Effector memory CD4-positive, alpha-beta T cell (primary cell): ENCODE results near the gene MAML3.

ENCODE experiments used
- DNase-seq, 3 donors: peaks; one replicate each; pipeline ENCODE4 v3.0.0-alpha.2; 2020
- H3K27ac ChIP-seq: 2 replicates; pipeline ENCODE4 v1.7.0; 2013; ENCODE audit warnings: mild to moderate bottlenecking, low read length, moderate library complexity; ENCODE audit not compliant: insufficient read depth, poor library complexity, severe bottlenecking
- H3K27me3 ChIP-seq: replicated peaks from 2 replicates; pipeline ENCODE4 v1.7.0; 2013; ENCODE audit warnings: mild to moderate bottlenecking, low read length; ENCODE audit not compliant: insufficient read depth, control insufficient read depth, poor library complexity, severe bottlenecking
- H3K36me3 ChIP-seq: 2 replicates; pipeline ENCODE4 v1.7.0; 2013; ENCODE audit warnings: mild to moderate bottlenecking, low read length, moderate library complexity; ENCODE audit not compliant: control insufficient read depth, insufficient read depth
- H3K4me1 ChIP-seq: 2 replicates; pipeline ENCODE4 v1.7.0; 2013; ENCODE audit warnings: low read length, mild to moderate bottlenecking; ENCODE audit not compliant: control insufficient read depth, insufficient read depth, poor library complexity, severe bottlenecking
- H3K4me3 ChIP-seq: 2 replicates; pipeline ENCODE4 v1.7.0; 2013; ENCODE audit warnings: low read length, low read depth, mild to moderate bottlenecking; ENCODE audit not compliant: insufficient read depth, poor library complexity, severe bottlenecking
- H3K9me3 ChIP-seq: 2 replicates; pipeline ENCODE4 v1.7.0; 2013; ENCODE audit warnings: mild to moderate bottlenecking, low read length, moderate library complexity; ENCODE audit not compliant: control insufficient read depth

Gene MAML3

GRCh38 chr4:139728840-139729239, 425.1 kb downstream of the MAML3 start:
- Histone ChIP-seq H3K36me3 (no peaks in the 10 kb centered on the region), H3K27me3 (no peaks in the 10 kb centered on the region)
- no peak for DNase-seq

GRCh38 chr4:139728146-139728545, 425.8 kb downstream of the MAML3 start:
- Histone ChIP-seq H3K27ac (no peak overlapping the region), H3K9me3 (no peaks in the 10 kb centered on the region), H3K27me3 (no peaks in the 10 kb centered on the region), H3K4me1 (no peaks in the 10 kb centered on the region), H3K36me3 (no peaks in the 10 kb centered on the region), H3K4me3 (no peak overlapping the region)
- DNase-seq: no peak

More at GRCh38 chr4:139728840-139729239, 425.1 kb downstream of the MAML3 start:
- H3K4me3 ChIP-seq: no peak overlapping the region
- H3K27ac ChIP-seq: no peak overlapping the region
- no peaks in the 10 kb centered on the region for H3K9me3 ChIP-seq
- no peaks in the 10 kb centered on the region for H3K4me1 ChIP-seq

GRCh38 chr4:139726615-139727014, 427.4 kb downstream of the MAML3 start:
- Histone ChIP-seq H3K4me1 (no peaks in the 10 kb centered on the region), H3K9me3 (no peaks in the 10 kb centered on the region), H3K36me3 (no peaks in the 10 kb centered on the region), H3K4me3 (no peak overlapping the region), H3K27ac (no peak overlapping the region), H3K27me3 (no peaks in the 10 kb centered on the region)
- DNase-seq: no peak

GRCh38 chr4:139725236-139725635, 428.7 kb downstream of the MAML3 start:
- no peak overlapping the region for H3K4me3 ChIP-seq
- H3K9me3 ChIP-seq: no peaks in the 10 kb centered on the region
- no peaks in the 10 kb centered on the region for H3K4me1 ChIP-seq
- no peaks in the 10 kb centered on the region for H3K36me3 ChIP-seq
- no peak overlapping the region for H3K27ac ChIP-seq
- DNase-seq: no peak
- H3K27me3 ChIP-seq: no peaks in the 10 kb centered on the region

- no peak overlapping the region for H3K4me3 ChIP-seq
- H3K27me3 ChIP-seq: no peaks in the 10 kb centered on the region
- no peak overlapping the region for H3K27ac ChIP-seq
- no peak for DNase-seq
- no peaks in the 10 kb centered on the region for H3K9me3 ChIP-seq
- H3K36me3 ChIP-seq: no peaks in the 10 kb centered on the region
- H3K4me1 ChIP-seq: no peaks in the 10 kb centered on the region
Measured at GRCh38 chr4:139721789-139722188, 432.2 kb downstream of the MAML3 start.

- DNase-seq: no peak
- Histone ChIP-seq H3K9me3 (no peaks in the 10 kb centered on the region), H3K4me1 (no peaks in the 10 kb centered on the region), H3K4me3 (no peak overlapping the region), H3K27me3 (no peaks in the 10 kb centered on the region), H3K27ac (no peak overlapping the region), H3K36me3 (no peaks in the 10 kb centered on the region)
Measured at GRCh38 chr4:139720806-139721205, 433.2 kb downstream of the MAML3 start.

GRCh38 chr4:139719381-139720101, 434.4 kb downstream of the MAML3 start:
- no peak for DNase-seq
- Histone ChIP-seq H3K27me3 (no peaks in the 10 kb centered on the region), H3K4me1 (no peaks in the 10 kb centered on the region), H3K4me3 (no peak overlapping the region), H3K36me3 (no peaks in the 10 kb centered on the region), H3K9me3 (no peaks in the 10 kb centered on the region), H3K27ac (no peak overlapping the region)

- no peak for DNase-seq
- H3K9me3 ChIP-seq: no peaks in the 10 kb centered on the region
- H3K27ac ChIP-seq: no peak overlapping the region
- no peak overlapping the region for H3K4me3 ChIP-seq
- H3K4me1 ChIP-seq: no peaks in the 10 kb centered on the region
- H3K36me3 ChIP-seq: no peaks in the 10 kb centered on the region
- no peaks in the 10 kb centered on the region for H3K27me3 ChIP-seq
Measured at GRCh38 chr4:139718833-139719232, 435.2 kb downstream of the MAML3 start.

GRCh38 chr4:139718358-139718757, 435.6 kb downstream of the MAML3 start:
- no peaks in the 10 kb centered on the region for H3K4me1 ChIP-seq
- H3K36me3 ChIP-seq: no peaks in the 10 kb centered on the region
- DNase-seq: no peak
- H3K9me3 ChIP-seq: no peaks in the 10 kb centered on the region
- H3K4me3 ChIP-seq: no peak overlapping the region
- no peaks in the 10 kb centered on the region for H3K27me3 ChIP-seq
- H3K27ac ChIP-seq: no peak overlapping the region

GRCh38 chr4:139715746-139716391, 438.1 kb downstream of the MAML3 start:
- H3K4me3 ChIP-seq: no peak overlapping the region
- no peak for DNase-seq
- no peak overlapping the region for H3K27ac ChIP-seq
- H3K9me3 ChIP-seq: no peaks in the 10 kb centered on the region
- no peaks in the 10 kb centered on the region for H3K4me1 ChIP-seq
- H3K27me3 ChIP-seq: no peaks in the 10 kb centered on the region
- H3K36me3 ChIP-seq: no peaks in the 10 kb centered on the region
